B cell (primary cell): ENCODE results near the gene HAND2. TPM values are rescaled to one million over a fixed set of nuclear protein-coding genes. Genes with fewer than 3 reads are reported as not detected.

ENCODE experiments used
- ATAC-seq: fragments of 200-7000 bp; cut with Tn5 transposase; one replicate; pipeline ENCODE4 v1.10.0; 2021; ENCODE audit warnings: low read depth, mild to moderate bottlenecking, moderate number of reproducible peaks, moderate library complexity
- CTCF ChIA-PET: fragments of 350-600 bp; sonication (Branson Sonifier 250); formaldehyde crosslinking; loops from one replicate; lab custom pipeline; 2021; ENCODE audit warnings: antibody characterized with exemption, inconsistent platforms; lab: Charles Lee
- POLR2A ChIA-PET: fragments of 350-600 bp; sonication (Branson Sonifier 250); formaldehyde crosslinking; loops from one replicate; lab custom pipeline; 2021; ENCODE audit warnings: antibody characterized with exemption; lab: Charles Lee
- DNase-seq: peaks from one replicate; pipeline ENCODE4 v3.0.0; 2013
- H2AFZ ChIP-seq: 2 replicates; pipeline ENCODE4 v1.6.1; 2012; ENCODE audit warnings: mild to moderate bottlenecking, low read depth, low read length; ENCODE audit not compliant: insufficient read depth, poor library complexity, severe bottlenecking
- H3K27ac ChIP-seq, 2 donors: 1 replicate in 1 of 2; 2 replicates in 1 of 2; pipeline ENCODE4 v1.5.1; 2012 to 2013; ENCODE audit warnings: low read length in 2 of 2, mild to moderate bottlenecking in 2 of 2, moderate library complexity in 1 of 2
- H3K27me3 ChIP-seq, 4 experiments: fragments of 200-600 bp in 1 of 4; sonication (generic) in 1 of 4; replicated peaks in 1 of 4; 1 replicate in 2 of 4; 2 replicates in 2 of 4; pipeline versions ENCODE4 v1.6.1 to v1.7.0; 2013 to 2016; ENCODE audit warnings: low read length in 3 of 4, mild to moderate bottlenecking in 2 of 4, mixed read lengths in 1 of 4, moderate library complexity in 1 of 4; ENCODE audit not compliant: insufficient read depth in 4 of 4, control insufficient read depth in 3 of 4; ENCODE audit errors: control extremely low read depth in 1 of 4
- H3K36me3 ChIP-seq, 2 experiments: replicated peaks in 1 of 2; 1 replicate in 1 of 2; 2 replicates in 1 of 2; pipeline versions ENCODE4 v1.6.1 to v1.7.1; 2013; ENCODE audit warnings: low read length in 1 of 2; ENCODE audit not compliant: insufficient read depth in 2 of 2, control insufficient read depth in 1 of 2; ENCODE audit errors: control extremely low read depth in 1 of 2, extremely low read depth in 1 of 2
- H3K4me1 ChIP-seq, 2 donors: fragments of 200-600 bp in 1 of 2; sonication (generic) in 1 of 2; 1 replicate in 1 of 2; 2 replicates in 1 of 2; pipeline versions ENCODE4 v1.5.1 to v1.6.1; 2013 to 2017; ENCODE audit warnings: low read length in 2 of 2; ENCODE audit not compliant: control insufficient read depth in 2 of 2, insufficient read depth in 2 of 2
- H3K4me2 ChIP-seq: replicated peaks from 2 replicates; pipeline ENCODE3; 2012; ENCODE audit warnings: mild to moderate bottlenecking, low read depth, low read length; ENCODE audit not compliant: poor library complexity, severe bottlenecking
- H3K4me3 ChIP-seq, 5 experiments: fragments of 200-600 bp in 1 of 5; sonication (generic) in 1 of 5; 1 replicate in 3 of 5; 2 replicates in 2 of 5; pipeline versions ENCODE4 v1.5.1 to v1.7.0; 2011 to 2016; ENCODE audit warnings: low read length in 4 of 5, mild to moderate bottlenecking in 4 of 5, low read depth in 2 of 5, control low read depth in 1 of 5, moderate library complexity in 1 of 5; ENCODE audit not compliant: insufficient read depth in 1 of 5; ENCODE audit errors: control extremely low read depth in 1 of 5, extremely low read depth in 1 of 5
- H3K79me2 ChIP-seq: fragments of 200-600 bp; sonication (generic); one replicate; pipeline ENCODE4 v1.6.0; 2016; ENCODE audit warnings: low read length; ENCODE audit not compliant: control insufficient read depth, insufficient read depth
- H3K9ac ChIP-seq: fragments of 200-600 bp; sonication (generic); 2 replicates; pipeline ENCODE4 v1.6.1; 2017; ENCODE audit warnings: mild to moderate bottlenecking, low read length, moderate library complexity
- H3K9me3 ChIP-seq, 3 donors: one replicate each; pipeline versions ENCODE4 v1.6.1 to v1.7.1; 2013; ENCODE audit warnings: low read length in 2 of 3; ENCODE audit not compliant: control insufficient read depth in 2 of 3, insufficient read depth in 1 of 3; ENCODE audit errors: control extremely low read depth in 1 of 3
- H4K20me1 ChIP-seq: 2 replicates; pipeline ENCODE4 v1.6.0; 2012; ENCODE audit warnings: mild to moderate bottlenecking, low read length; ENCODE audit not compliant: insufficient read depth, control insufficient read depth, poor library complexity, severe bottlenecking
- H3K27ac Mint-ChIP-seq: one replicate; pipeline ENCODE4 v1.8.0; 2021; ENCODE audit warnings: mixed read lengths
- H3K27me3 Mint-ChIP-seq: one replicate; pipeline ENCODE4 v1.8.0; 2021; ENCODE audit warnings: mixed read lengths
- H3K4me1 Mint-ChIP-seq: one replicate; pipeline ENCODE4 v1.8.0; 2021; ENCODE audit warnings: mixed read lengths
- H3K4me3 Mint-ChIP-seq: one replicate; pipeline ENCODE4 v1.8.0; 2021; ENCODE audit warnings: mixed read lengths
- H3K9me3 Mint-ChIP-seq: one replicate; pipeline ENCODE4 v1.8.0; 2022; ENCODE audit warnings: mixed read lengths; ENCODE audit not compliant: insufficient read depth
- CTCF ChIP-seq: fragments of 200-600 bp; IDR thresholded peaks from one replicate; pipeline ENCODE4 v1.8.0; 2022; ENCODE audit warnings: antibody characterized with exemption, mild to moderate bottlenecking
- EZH2 ChIP-seq: IDR thresholded peaks from 2 replicates; pipeline ENCODE4 v1.6.1; 2012; ENCODE audit warnings: borderline replicate concordance, low read depth, mild to moderate bottlenecking, moderate library complexity, low read length; ENCODE audit not compliant: insufficient read depth, poor library complexity, severe bottlenecking
- WGBS: methylation state at CpG from one replicate; pipeline ENCODE4 v1.1.5; 2013; ENCODE audit warnings: missing lambda C conversion rate; ENCODE audit not compliant: insufficient coverage; 5-methylcytosine and 5-hydroxymethylcytosine counted together
- intact Hi-C: fragments of 100-400 bp; cut with micrococcal nuclease; formaldehyde crosslinking; loops from one replicate; pipeline ENCODE4 v1.10.0; 2022
- polyA plus RNA-seq: library from polyadenylated mRNA; depleted of rRNA; stranded (reverse); fragments of >200 nt; gene quantifications from 2 replicates; pipeline ENCODE4 v1.2.3, GENCODE V29; 2012
- total RNA-seq, 2 donors: library from RNA; stranded (reverse); fragments of 120-200 nt in 1 of 2; gene quantifications; 1 replicate in 1 of 2; 2 replicates in 1 of 2; pipeline versions ENCODE4 v1.2.3 to v1.2.4, GENCODE V29; 2013 to 2022

Gene HAND2
- total and polyA plus RNA-seq, 2 donors (not counting 1 experiment from before 2014, with no cell fraction given), result not detected

GRCh38 chr4:173482330-173482931, 47.6 kb downstream of the HAND2 start:
- H3K27me3 Mint-ChIP-seq, result peaks cover 4% of the 10 kb centered on the region
- no peak overlapping the region for H3K4me3 Mint-ChIP-seq
- H2AFZ ChIP-seq, result no peak overlapping the region
- H3K4me2 ChIP-seq, result no peak overlapping the region
- WGBS, result 100% methylated on average over 1 of the region's 1 CpG
- H3K9me3 ChIP-seq, result no peaks in the 10 kb centered on the region
- H3K9ac ChIP-seq, result no peak overlapping the region
- no peak for ATAC-seq
- no peaks in the 10 kb centered on the region for H3K9me3 Mint-ChIP-seq
- no peaks in the 10 kb centered on the region for H3K4me1 Mint-ChIP-seq
- H3K27ac ChIP-seq, result no peak overlapping the region
- no peak for DNase-seq
- no peaks in the 10 kb centered on the region for H3K79me2 ChIP-seq
- POLR2A ChIA-PET, result no interaction called here
- H3K27me3 ChIP-seq, result peaks cover 0 to 3% (median 0%) of the 10 kb centered on the region in 4 experiments
- CTCF ChIA-PET, result no interaction called here
- intact Hi-C loops, result no loop called here
- no peak overlapping the region for H3K27ac Mint-ChIP-seq
- H3K4me3 ChIP-seq, result no peak overlapping the region
- no peaks in the 10 kb centered on the region for H3K36me3 ChIP-seq
- H4K20me1 ChIP-seq, result no peaks in the 10 kb centered on the region
- no peak for TF ChIP-seq CTCF
- no peak for TF ChIP-seq EZH2
- no peaks in the 10 kb centered on the region for H3K4me1 ChIP-seq

DNA sequence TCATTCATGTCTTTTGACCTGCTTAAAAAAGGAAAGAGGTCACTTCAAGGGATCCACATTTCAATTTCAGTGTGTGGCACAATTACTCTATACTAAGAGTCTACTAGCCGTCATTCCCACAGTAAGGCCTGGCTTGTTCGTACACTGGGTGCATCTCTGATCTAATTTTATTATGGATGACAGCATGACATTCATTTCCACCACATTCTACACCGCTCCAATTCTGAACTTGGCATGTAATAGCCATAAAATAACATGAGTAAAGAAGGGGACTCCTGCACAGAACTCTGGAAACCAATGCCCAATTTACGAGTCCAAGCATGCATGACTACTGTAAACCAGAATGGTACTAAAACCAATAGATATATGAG, 51.1 kb downstream of the HAND2 start:
- no peak for DNase-seq
- peaks cover 0 to 3% (median 0%) of the 10 kb centered on the region in 4 experiments for H3K27me3 ChIP-seq
- ATAC-seq, result no peak
- intact Hi-C loops, result no loop called here
- H3K4me3 Mint-ChIP-seq, result no peak overlapping the region
- no peaks in the 10 kb centered on the region for H3K4me1 ChIP-seq
- no peak overlapping the region for H3K27ac ChIP-seq
- no peaks in the 10 kb centered on the region for H3K9me3 ChIP-seq
- TF ChIP-seq CTCF, result no peak
- TF ChIP-seq EZH2, result no peak
- ChIA-PET CTCF (no interaction called here), POLR2A (no interaction called here)
- H3K4me1 Mint-ChIP-seq, result no peaks in the 10 kb centered on the region
- no peaks in the 10 kb centered on the region for H3K9me3 Mint-ChIP-seq
- no peak overlapping the region for H3K4me2 ChIP-seq
- peaks cover 4% of the 10 kb centered on the region for H3K27me3 Mint-ChIP-seq
- no peak overlapping the region for H3K9ac ChIP-seq
- no peak overlapping the region for H3K4me3 ChIP-seq
- WGBS, result no CpG with 5 or more reads among the region's 4 CpGs
- H2AFZ ChIP-seq, result no peak overlapping the region
- H3K36me3 ChIP-seq, result no peaks in the 10 kb centered on the region
- H3K79me2 ChIP-seq, result no peaks in the 10 kb centered on the region
- no peaks in the 10 kb centered on the region for H4K20me1 ChIP-seq
- no peak overlapping the region for H3K27ac Mint-ChIP-seq
